Stimulated activated CD4-positive, alpha-beta T cell treated with anti-CD3 and anti-CD28 coated beads, Interleukin-1b, Interleukin-23, amount 100 ng/mL, for 48 hours (primary cell): ENCODE measurements around the gene PLCD3.

Source experiments
- DNase-seq: peaks from one replicate; pipeline ENCODE4 v3.0.0-alpha.2; 2020

Gene PLCD3

DNA sequence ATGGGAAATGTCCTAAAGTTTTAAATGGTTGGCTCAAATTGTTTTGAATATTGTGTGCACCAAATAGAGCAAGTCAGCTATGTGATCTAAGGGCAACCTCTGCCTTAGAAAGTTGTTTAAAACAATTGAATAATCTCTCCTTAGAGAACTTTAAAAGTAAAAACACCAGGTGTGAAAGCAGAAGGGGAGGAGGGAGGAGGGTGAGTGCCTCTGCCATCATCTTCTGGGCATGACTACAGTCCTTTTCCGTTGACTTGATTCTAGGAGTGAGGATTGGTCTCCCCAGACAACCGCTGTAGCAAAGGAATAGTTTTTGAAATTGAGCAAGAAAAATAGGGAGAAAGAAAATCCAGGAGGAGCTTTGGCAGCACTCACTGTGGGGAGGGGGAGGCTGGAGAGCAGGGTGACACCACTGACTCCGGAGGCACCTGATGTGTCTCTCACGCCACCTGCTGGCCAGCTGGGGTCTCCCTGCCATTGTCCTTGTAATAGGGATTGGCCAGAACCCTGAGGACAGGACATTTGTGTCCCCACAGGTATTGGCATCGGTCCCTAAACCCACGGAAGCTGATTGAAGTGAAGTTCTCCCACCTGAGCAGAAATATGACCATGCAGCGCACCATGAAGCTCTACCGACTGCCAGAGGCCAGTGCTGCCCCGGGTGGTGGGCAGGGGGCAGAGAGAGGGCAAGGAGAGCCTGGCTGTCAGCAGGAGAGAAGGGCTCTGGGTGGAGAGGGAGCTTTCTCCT, 33.3 kb downstream of the PLCD3 start:
- peak; percentile 68 for DNase-seq

DNA sequence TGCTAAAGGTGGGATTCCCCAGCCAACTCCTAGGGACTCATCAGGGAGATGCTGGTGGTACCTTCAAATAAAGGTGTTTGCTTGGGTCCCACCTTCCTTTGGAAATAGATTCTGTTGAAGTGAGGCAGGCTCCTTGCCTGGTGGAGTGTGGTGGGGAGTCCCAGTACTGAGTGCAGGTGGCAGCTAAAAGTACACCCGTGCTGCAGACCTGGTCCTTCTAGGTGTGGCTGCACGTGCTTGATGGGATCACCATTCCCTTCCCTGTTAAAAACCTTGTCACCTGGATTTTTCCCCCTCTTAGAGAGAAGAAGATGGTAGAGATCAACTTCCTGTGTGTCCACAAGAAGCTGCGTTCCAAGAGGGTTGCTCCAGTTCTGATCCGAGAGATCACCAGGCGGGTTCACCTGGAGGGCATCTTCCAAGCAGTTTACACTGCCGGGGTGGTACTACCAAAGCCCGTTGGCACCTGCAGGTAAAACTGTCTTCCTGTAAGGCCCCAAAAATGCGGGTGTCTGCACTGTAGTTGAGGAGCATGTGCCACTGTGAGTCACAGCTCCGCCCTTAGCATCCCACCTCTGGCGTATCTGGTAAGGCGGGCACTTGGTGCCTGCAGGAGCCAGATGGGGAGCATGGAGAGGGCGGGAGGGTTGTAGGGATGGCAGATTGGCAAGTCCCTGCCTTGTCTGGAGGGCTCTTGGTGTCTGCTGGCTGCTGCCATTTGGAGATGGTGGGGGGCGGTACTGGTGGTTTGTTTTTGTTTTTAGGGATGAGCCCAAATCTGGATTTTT, 34.0 kb downstream of the PLCD3 start:
- DNase-seq = no peak

GRCh38 chr17:45096926-45097325, 35.4 kb downstream of the PLCD3 start:
- no peak for DNase-seq

- DNase-seq = no peak
These were observed 36.2 kb downstream of the PLCD3 start for GRCh38 chr17:45096141-45096540.

GRCh38 chr17:45093444-45094110, 38.7 kb downstream of the PLCD3 start:
- no peak for DNase-seq

GRCh38 chr17:45092911-45093430, 39.3 kb downstream of the PLCD3 start:
- no peak for DNase-seq

- no peak for DNase-seq
These were observed 40.4 kb downstream of the PLCD3 start for GRCh38 chr17:45091778-45092425.

- no peak for DNase-seq
These were observed 41.6 kb downstream of the PLCD3 start for GRCh38 chr17:45090711-45091110.

DNA sequence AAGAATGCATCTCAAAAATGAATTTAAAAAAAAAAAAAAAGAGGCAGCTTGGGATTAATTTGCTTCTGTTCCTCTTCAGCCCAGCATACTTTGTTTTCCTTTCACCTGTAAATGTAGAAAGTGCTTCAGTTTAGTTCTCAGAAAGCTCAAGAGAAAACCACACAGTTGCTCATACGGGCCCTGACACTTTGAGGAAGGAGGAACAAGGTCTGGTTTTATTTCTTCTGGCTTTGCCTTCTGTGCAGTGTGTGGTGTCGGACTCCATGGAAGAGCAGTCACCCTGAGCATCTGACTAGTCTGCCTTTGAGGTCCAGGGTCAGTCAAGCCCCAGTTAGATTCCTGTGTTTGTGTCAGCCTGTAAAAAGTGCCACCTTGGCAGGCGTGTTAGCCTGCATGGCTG, 43.6 kb downstream of the PLCD3 start:
- DNase-seq = no peak

- no peak for DNase-seq
These were observed 44.3 kb downstream of the PLCD3 start for GRCh38 chr17:45087978-45088377.

DNA sequence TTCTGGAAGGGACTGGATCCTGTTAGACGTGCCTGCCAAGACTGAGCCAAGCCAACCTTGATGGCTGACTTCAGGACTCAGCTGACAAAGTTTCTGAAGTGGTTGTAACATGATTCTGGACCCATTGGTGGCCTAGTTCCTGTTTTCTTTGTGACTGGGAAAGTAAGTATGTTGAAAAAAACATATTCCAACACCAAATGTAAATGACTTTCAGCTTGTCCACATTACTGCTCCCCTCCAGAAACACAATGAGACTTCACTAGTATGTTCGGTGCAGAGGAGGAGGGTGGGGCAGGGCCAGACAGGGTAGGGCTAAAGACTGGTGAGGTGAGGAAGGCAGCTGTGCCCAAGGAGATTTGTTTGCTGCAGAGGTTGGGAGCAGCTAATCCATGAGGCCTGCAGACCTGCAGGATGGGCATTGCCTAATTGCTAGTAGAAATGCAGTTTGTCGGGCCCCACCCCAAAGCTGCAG, 44.8 kb downstream of the PLCD3 start:
- no peak for DNase-seq

DNA sequence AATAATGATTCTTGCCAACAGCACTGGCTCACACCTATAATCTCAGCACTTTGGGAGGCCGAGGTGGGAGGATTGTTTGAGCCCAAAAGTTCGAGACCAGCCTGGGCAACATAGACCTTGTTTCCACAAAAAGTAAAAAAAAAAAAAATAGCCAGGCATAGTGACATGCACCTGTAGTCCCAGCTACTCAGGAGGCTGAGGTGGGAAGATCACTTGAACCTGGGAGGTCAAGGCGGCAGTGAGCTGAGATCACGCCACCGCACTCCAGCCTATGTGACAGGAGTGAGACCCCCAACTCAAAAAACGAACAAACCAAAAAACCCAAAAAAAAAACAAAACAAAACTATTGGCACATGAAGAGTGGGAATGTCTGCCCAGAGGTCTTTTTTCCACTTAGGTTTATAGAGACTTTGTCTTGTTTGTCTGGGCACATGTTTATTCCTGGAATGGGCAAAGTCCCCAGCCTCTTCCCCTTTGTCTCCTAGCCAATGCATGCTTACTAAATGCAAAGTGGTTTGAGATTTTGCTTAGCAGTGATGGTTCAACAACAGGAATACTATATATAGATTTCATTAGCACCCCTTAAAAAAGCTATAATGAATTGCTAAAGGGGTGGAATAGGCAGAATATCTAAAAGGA, 45.3 kb downstream of the PLCD3 start:
- no peak for DNase-seq

GRCh38 chr17:45086391-45086790, 45.9 kb downstream of the PLCD3 start:
- no peak for DNase-seq

DNA sequence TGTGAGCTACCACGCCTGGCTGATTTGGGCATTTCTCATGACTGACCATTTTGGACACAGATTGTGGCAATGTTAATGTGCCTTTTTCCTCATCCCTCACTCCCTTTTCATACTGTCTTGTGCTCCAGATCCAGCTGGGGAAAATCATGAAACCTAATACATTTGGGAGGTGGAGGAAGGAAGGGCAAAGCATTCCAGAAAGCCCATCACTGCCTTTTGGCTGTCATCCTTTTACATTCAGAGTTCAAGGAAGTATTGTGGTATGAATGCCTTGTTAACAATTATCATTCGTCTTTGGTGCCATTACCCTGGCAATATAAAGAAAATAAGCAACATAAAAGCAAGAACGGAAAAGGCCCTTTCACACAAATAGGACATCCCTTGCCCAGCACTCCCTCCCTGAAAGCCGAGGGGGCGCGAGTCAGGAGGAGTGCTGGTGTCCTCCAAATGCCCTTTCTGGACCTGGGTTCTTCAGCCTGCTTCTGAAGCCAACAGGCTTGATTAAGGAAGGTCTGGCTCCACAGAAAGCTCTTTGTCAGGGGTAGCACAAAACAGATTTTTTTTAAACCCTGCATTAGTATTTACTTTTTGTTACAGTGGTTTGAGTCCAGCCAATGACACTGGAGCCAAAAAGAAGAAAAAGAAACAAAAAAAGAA, 51.1 kb downstream of the PLCD3 start:
- no peak for DNase-seq

- no peak for DNase-seq
These were observed 54.7 kb downstream of the PLCD3 start for GRCh38 chr17:45077643-45078042.

DNA sequence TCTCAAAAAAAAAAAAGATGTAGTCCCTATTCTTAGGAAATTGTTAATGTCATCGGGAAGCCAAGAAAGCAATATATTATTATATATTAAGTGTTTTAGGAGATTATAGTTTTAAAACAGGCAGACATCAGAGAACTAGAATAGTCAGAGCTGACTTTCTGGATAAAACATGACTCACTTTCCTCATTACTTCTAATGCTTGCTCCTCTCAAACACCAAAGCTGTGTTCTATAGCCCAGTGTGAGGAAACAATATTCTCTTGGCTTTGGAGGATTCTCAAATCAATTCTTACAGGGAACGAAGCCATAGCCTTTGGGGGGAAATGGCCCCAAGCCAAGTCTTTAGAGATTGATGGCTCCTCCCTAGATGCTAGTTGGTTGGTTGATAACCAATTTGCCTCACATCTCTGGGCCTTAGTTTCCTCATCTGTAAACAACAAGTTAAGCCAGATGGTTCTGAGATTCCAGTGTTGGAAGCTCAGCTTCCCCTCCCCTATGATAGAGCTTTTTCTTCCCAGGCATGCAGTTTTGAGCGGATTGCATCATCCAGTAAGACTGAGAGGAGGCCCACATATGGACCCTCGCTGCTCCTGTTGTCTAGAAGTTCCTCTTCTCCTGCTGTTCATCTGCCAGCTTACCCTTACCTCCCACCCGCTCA, 58.8 kb downstream of the PLCD3 start:
- DNase-seq = no peak

- DNase-seq = no peak
These were observed 61.5 kb downstream of the PLCD3 start for GRCh38 chr17:45070809-45071208.

GRCh38 chr17:45070001-45070400, 62.3 kb downstream of the PLCD3 start:
- DNase-seq = no peak

GRCh38 chr17:45067637-45068036, 64.7 kb downstream of the PLCD3 start:
- no peak for DNase-seq

- DNase-seq = no peak
These were observed 69.1 kb downstream of the PLCD3 start for GRCh38 chr17:45063198-45063597.

DNA sequence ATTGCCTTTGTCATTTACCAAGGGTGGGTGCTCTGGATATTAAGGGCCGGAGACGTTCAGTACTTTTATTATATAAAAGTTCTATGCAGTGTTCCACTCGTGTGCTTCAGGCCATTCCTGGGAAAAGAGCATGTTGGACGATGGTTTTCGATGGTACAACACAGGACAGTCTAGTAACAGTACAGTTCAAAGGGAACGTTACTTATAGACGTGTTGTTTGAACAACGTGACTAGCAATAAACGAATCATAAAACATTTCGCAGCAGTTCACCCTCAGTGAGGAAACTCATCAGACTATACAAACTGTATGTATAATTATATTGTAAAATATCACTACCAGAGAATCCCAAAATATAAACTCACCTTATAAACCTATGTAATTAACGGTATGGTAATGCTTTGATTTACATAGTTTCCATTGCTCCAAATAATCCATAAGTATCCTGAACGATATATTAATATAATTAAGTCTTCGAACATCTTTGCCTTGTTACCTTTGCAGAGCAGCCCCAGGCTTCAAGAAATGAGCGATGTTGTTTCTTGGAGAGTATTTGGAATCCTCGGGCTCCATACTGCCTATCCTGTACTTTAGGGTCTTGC, 70.6 kb downstream of the PLCD3 start:
- DNase-seq = no peak
